Activated naive CD4-positive, alpha-beta T cell (primary cell): ENCODE results near the gene QRFP.

Source experiments
- DNase-seq, 4 experiments: peaks; one replicate each; lab custom pipeline; 2025; lab: John Stamatoyannopoulos, UW

The QRFP gene

GRCh38 chr9:130933114-130934046 is 36.8 kb upstream of the QRFP start:
- no peak for DNase-seq

- no peak for DNase-seq
Observed at GRCh38 chr9:130932255-130933079, 35.9 kb upstream of the QRFP start.

GRCh38 chr9:130931508-130932254 is 35.1 kb upstream of the QRFP start:
- DNase-seq, result no peak

GRCh38 chr9:130930804-130931349 is 34.3 kb upstream of the QRFP start:
- no peak for DNase-seq

GRCh38 chr9:130930132-130930803 is 33.7 kb upstream of the QRFP start:
- DNase-seq, result no peak

GRCh38 chr9:130929571-130930038 is 33.0 kb upstream of the QRFP start:
- no peak for DNase-seq

DNA sequence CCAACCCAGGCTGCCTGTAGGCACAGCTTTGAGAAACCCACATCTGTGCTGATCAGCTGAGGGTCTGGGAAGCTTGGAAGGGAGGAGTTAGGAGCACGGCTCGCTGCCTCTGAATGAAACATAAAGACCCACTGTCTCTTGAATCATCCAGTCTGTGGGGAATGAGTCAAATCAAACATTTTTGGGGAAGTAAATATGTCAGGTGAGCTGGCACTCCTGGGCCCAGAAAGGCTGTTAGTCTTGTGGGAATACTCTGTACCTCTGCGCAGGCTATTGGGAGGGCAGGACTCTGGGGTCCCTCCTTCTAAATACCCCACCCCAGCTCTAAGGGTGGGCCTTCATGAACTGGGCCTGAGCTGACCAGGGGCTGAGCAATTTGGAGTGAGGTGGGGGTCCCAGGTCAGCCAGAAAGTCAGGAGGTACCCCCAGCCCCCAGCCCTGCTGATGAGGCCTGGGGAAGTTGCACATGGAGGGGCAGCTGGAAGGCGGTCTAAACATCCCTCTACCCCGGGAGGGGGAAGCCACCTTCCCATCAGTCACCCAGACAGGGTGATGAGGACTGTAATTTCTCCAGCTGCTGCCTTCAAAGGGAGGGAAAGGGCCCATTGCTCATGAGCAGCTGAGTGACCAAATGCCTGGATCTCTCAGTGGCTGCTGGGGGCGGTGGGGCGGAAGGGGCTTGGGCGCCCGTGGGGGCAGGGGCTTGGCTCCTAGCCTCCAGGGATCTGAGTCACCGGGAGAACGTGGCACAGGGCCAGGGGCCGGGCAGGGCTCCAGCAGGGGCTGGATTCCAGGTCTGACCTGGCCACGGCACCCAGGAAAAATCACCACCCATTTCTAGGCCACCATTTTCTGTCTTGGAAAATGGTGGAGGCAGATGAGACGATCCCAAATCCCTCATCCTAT is 31.6 kb upstream of the QRFP start:
- DNase-seq, result no peak

DNA sequence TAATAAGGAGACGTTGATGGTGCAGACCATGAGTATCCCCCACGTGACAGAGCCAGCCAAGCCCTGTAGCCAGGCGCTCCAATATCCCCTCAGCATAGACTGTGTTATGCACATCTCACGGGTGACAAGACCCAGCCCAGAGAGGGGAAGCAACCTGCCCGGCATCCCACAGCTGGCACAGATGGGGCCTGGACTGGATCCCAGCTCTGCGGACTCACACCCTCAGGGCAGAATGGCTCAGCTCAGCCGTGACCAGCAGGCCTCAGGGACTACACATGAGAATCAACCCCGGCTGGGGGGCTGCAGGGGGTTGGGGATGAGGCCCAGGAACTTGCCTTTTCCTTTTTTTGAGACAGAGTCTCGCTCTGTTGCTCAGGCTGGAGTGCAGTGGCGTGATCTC is 30.7 kb upstream of the QRFP start:
- no peak for DNase-seq

DNA sequence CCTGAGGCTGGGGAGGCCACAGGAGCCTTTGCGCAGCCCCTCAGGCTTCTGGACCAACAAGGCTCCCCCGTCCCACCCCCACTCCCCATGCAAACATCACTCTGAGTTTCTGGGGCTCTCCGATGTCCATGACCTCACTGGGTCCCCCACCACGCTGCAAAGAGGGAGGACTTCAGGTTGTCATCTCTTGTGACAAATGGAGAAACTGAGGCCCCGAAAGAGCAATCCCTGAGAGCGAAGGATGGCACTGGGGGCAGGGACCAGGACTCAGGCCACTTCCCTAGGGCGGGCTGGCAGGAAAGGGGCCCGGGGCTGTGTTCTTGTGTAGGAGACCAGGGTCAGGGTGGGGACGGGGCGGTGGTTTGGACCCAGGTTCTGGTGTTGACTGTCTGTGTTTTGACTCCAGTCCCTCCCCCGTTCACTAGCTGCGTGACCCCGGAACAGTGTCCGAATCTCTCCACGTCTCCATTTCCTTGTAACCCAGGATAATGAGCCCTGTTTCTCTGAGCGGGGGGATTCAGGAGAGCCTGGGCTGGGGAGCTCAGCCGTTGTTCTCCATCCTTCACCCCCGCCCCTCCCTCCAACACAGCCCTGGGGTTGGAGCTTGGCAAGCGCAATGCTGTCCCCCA is 28.6 kb upstream of the QRFP start:
- no peak for DNase-seq

GRCh38 chr9:130924448-130924788 is 27.8 kb upstream of the QRFP start:
- DNase-seq, result no peak

GRCh38 chr9:130923611-130924447 is 27.2 kb upstream of the QRFP start:
- DNase-seq, result no peak

DNA sequence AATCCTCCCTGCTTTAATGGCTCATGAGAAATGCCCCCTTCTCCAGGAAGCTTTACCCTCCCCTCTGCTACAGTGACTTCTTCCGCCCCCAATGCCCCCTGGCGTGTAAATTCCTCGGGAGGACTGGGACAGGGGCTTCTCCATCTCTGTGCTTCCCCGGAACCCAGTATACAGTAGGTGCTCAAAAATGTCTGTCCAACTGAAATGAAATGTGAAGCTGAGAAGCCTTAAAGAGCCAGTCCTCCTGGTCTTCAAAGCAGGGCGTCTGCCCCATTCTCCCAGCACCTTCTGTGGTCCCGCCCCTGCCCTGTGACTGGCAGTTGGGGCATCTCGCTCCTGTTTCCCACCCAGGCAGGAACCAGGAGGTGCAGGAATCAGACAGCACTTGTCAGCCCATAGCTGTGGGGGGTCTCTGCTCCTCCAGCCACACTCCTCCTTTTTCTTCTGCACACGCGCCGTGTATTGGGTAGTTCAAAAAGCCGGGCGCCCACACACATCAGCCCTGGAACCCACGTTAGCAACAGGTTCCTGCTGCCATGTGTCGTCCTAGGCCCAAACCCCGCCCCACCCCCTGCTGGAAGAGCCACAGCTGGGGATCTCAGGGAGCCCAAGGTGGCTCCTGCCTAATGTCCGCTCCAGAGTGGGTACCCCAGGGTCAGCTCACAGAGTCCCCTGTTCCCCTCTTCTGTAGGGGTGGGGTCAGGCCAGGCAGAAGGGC is 26.4 kb upstream of the QRFP start:
- DNase-seq, result no peak

- no peak for DNase-seq
Observed at GRCh38 chr9:130921989-130922892, 25.6 kb upstream of the QRFP start.

GRCh38 chr9:130921300-130921988 is 24.8 kb upstream of the QRFP start:
- DNase-seq, result no peak

DNA sequence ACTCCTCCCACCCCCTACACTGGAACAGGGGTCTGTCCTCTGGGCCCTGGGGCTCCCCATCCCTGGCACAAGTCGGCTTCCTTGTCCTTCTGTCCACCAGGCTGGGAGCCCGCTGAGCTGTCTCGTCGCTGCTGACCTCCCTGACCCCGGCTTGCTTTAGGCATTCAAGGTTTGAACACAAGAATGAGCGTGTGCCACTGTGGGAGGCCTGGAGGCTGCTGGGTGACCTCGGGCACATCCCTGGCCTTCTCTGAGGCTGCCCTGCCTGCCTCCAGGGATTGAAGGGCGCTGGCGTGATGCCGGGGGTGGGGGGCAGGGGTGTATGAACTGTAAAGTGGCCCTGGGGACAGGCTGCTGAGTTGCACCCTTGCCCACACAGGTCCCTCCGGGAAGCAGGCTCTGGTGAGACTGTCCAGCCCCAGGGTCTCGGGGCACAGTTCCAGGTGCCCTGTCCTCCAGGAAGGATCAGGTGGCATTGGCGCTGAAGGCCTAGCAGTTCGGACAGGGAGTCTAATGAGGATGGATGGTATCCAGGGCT is 24.2 kb upstream of the QRFP start:
- no peak for DNase-seq

DNA sequence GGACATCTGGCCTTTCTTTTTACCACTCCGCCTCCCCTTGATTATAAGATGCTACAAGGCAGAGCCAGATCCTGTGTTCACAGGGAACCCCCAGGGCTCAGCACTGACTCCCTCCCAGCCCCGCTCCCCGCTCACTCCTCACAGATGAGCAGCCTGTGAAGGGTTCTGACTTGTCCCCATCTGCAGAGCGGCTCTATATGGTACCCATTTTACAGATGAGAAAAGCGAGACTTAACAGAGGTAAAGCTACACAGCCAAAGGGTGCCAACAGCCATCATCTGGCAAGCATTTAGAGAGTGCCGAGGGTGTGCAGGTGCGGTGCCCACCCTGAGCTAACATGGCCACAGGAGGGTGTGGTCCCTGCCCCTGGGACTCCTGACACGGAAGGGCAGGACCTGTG is 23.6 kb upstream of the QRFP start:
- no peak for DNase-seq
